Breast epithelium (tissue), 4 donors: ENCODE data around the gene CD164. TPM values are rescaled to one million over a fixed set of nuclear protein-coding genes. Genes with fewer than 3 reads are reported as not detected.

Experiments used
- DNase-seq, 2 donors: peaks; one replicate each; pipeline ENCODE4 v3.0.0-alpha.2; 2019; ENCODE audit warnings: low spot score in 2 of 2
- H3K27ac ChIP-seq, 2 donors: fragments of 200-600 bp; sonication (generic) in 1 of 2; one replicate each; pipeline ENCODE4 v1.5.1; 2016 to 2019; ENCODE audit warnings: mild to moderate bottlenecking in 1 of 2
- H3K27me3 ChIP-seq, 2 donors: fragments of 200-600 bp; sonication (generic) in 1 of 2; one replicate each; pipeline versions ENCODE4 v1.5.1 to v1.6.0; 2017 to 2019; ENCODE audit warnings: control low read depth in 1 of 2, mild to moderate bottlenecking in 1 of 2
- H3K36me3 ChIP-seq: fragments of 200-600 bp; one replicate; pipeline ENCODE4 v1.5.1; 2019
- H3K4me1 ChIP-seq, 2 donors: fragments of 200-600 bp; sonication (generic); one replicate each; pipeline ENCODE4 v1.5.1; 2016 to 2019; ENCODE audit warnings: control low read depth in 1 of 2
- H3K4me3 ChIP-seq, 3 donors: fragments of 200-600 bp; sonication (generic); 1 replicate in 2 of 3; 2 replicates in 1 of 3; pipeline ENCODE4 v1.5.1; 2016 to 2019; ENCODE audit warnings: mild to moderate bottlenecking in 3 of 3, moderate library complexity in 2 of 3
- H3K9me3 ChIP-seq, 2 donors: fragments of 200-600 bp; sonication (generic) in 1 of 2; one replicate each; pipeline ENCODE4 v1.5.1; 2016 to 2019; ENCODE audit warnings: control low read depth in 1 of 2
- POLR2A ChIP-seq: fragments of 450-650 bp; IDR thresholded peaks from one replicate; pipeline ENCODE4 v1.6.1; 2016; ENCODE audit warnings: antibody characterized with exemption, mild to moderate bottlenecking, moderate library complexity
- POLR2AphosphoS5 ChIP-seq, 3 donors: sonication (generic); formaldehyde crosslinking; IDR thresholded peaks; one replicate each; pipeline ENCODE4 v1.6.1; 2017; ENCODE audit warnings: antibody characterized with exemption in 3 of 3
- intact Hi-C: fragments of 100-400 bp; cut with DNase I; formaldehyde crosslinking; loops from one replicate; pipeline ENCODE4 v1.15.1; 2023; ENCODE audit warnings: low total_unique reads
- total RNA-seq, 3 donors: library from RNA; depleted of rRNA; stranded (reverse); fragments of >200 nt; gene quantifications; one replicate each; pipeline ENCODE4 v1.1.0, GENCODE V29; 2016
- TF ChIP-seq, protein P1 (sequence below), 3 donors: fragments of 450-650 bp; IDR thresholded peaks; one replicate each; pipeline ENCODE4 v1.5.1; 2016 to 2017; ENCODE audit warnings: antibody characterized with exemption in 3 of 3, mild to moderate bottlenecking in 3 of 3, moderate library complexity in 3 of 3

Gene CD164
- 100 to 1,000 TPM; 186 to 302 (median 238) TPM for total RNA-seq

DNA sequence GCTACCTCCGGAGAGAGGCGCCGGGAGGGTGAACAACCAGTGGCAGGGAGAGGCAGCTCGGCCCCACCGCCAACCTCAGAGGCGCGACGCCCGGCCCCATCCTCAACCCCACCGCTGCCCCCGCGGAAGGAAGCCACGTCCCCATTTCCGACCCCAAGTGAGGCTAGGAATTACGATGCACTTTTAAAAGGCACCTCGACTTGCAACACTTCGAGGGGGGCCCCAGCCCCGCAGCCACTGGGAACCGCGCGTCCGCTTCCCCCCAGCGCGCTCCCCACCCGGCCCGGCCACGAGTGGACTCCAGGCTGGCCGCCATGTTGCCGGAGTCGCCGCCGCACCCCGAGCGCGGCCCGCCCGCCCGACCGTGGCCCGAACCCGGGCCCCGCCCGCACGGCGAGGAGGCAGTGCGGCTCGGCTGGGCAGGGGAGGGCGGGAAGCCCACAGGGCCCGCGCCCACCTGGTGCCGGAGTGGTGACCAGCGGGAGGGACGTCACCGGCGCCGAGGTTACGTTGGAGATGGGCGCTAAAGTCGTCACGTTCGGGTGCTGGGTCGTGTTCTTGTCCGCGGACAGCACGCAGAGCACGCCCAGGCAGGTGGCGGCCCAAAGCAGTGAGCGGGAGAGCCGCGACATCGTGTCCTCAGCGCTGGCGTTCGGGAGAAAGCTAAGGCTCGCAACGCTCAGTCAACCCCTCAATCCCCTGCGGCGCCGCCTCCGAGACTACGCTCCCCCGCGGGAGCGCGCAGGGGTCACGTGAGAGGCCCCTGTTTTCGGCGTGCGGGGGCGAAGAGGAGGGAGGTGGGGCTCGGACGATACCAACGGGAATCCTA lies at the start of gene CD164:
CD164 (minus strand) TSS at position 721 of the 829 bp plus-strand sequence; CDS start at position 632, 89 bp downstream.
- H3K27ac ChIP-seq = peak within 1 kb of the TSS; percentile 97 to 99
- H3K36me3 ChIP-seq = no peaks in the 10 kb centered on the region
- H3K9me3 ChIP-seq = no peaks in the 10 kb centered on the region
- peak; percentile 95 for TF ChIP-seq POLR2A
- peak; percentile 95 to 98 (median 97) for TF ChIP-seq POLR2AphosphoS5 (IDR thresholded peaks at IDR 0.05)
- TF ChIP-seq, protein P1, sequence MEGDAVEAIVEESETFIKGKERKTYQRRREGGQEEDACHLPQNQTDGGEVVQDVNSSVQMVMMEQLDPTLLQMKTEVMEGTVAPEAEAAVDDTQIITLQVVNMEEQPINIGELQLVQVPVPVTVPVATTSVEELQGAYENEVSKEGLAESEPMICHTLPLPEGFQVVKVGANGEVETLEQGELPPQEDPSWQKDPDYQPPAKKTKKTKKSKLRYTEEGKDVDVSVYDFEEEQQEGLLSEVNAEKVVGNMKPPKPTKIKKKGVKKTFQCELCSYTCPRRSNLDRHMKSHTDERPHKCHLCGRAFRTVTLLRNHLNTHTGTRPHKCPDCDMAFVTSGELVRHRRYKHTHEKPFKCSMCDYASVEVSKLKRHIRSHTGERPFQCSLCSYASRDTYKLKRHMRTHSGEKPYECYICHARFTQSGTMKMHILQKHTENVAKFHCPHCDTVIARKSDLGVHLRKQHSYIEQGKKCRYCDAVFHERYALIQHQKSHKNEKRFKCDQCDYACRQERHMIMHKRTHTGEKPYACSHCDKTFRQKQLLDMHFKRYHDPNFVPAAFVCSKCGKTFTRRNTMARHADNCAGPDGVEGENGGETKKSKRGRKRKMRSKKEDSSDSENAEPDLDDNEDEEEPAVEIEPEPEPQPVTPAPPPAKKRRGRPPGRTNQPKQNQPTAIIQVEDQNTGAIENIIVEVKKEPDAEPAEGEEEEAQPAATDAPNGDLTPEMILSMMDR (IDR thresholded peaks at IDR 0.05) = peak in 1 of 3 donors; percentile 5
- peaks cover 0 to 15% of the 10 kb centered on the region in 2 donors for H3K4me1 ChIP-seq
- intact Hi-C loops = loop anchor here (10.0 kb wide), 1 partner anchor 197 kb away; no protein-coding TSS in a partner anchor
- DNase-seq = peak; percentile 89 to 94
- no peaks in the 10 kb centered on the region for H3K27me3 ChIP-seq
- H3K4me3 ChIP-seq = peak within 1 kb of the TSS; percentile 65 to 95 (median 95)

DNA sequence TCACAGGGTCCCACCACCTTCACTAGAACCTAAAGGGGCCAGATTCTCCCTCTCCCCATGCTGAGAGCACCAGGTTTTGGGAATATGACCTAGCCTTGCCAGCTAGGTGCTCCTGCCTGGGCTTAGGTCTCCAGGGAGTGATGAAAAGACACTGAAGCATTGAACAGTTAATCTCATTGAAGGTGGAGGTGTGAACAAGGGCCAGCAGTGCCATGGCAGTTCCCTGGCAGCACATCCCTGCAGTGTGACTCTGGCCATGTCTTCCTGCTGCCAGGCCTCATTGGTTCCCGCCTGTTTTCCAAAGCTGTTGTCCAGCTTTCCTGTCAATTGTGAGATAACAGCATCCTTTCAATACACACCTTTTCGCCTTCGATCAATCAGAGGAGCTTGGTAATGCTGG lies 47.2 kb upstream of the CD164 start:
- Histone ChIP-seq H3K9me3 (no peaks in the 10 kb centered on the region), H3K4me3 (no peak overlapping the region), H3K27me3 (no peaks in the 10 kb centered on the region), H3K36me3 (no peaks in the 10 kb centered on the region), H3K4me1 (no peaks in the 10 kb centered on the region), H3K27ac (peak overlapping the region in 1 of 2 donors; percentile 16)
- no peak for TF ChIP-seq POLR2AphosphoS5 (IDR thresholded peaks at IDR 0.05)
- no peak for TF ChIP-seq POLR2A
- TF ChIP-seq, protein P1 (IDR thresholded peaks at IDR 0.05) = no peak
- intact Hi-C loops = no loop called here
- DNase-seq = no peak

DNA sequence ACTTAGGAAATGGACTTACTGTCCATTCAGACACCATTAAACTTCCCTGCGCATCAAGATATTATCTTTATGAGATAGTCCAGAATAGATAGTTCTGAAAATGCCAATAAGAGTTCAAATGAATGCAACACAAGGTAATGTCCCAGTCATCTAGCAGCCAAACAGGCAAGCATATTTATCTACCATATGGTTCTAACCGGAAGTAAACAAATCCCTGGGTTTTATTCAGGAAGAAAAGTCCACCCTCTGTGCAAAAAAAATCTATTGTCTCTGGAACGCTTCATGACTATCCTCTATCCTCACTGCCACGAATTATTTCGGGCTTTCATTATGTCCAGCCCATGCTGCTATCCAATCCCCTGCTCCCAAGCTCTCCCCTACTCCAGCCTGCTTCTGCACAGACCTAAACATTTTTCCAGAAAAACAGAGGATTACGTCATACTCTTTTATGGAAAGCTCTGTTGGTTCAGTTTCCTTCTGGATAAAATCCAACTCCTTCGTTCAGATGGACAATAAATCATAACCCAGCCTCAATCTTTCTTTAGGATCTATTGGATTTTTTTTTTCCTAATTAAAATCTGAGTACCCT lies 46.7 kb upstream of the CD164 start:
- H3K27me3 ChIP-seq = no peaks in the 10 kb centered on the region
- H3K27ac ChIP-seq = no peak overlapping the region
- intact Hi-C loops = no loop called here
- no peaks in the 10 kb centered on the region for H3K4me1 ChIP-seq
- H3K36me3 ChIP-seq = no peaks in the 10 kb centered on the region
- H3K4me3 ChIP-seq = peak overlapping the region in 1 of 3 donors; percentile 26
- no peak for TF ChIP-seq POLR2A
- no peak for TF ChIP-seq POLR2AphosphoS5 (IDR thresholded peaks at IDR 0.05)
- TF ChIP-seq, protein P1 (IDR thresholded peaks at IDR 0.05) = no peak
- H3K9me3 ChIP-seq = no peaks in the 10 kb centered on the region
- no peak for DNase-seq

DNA sequence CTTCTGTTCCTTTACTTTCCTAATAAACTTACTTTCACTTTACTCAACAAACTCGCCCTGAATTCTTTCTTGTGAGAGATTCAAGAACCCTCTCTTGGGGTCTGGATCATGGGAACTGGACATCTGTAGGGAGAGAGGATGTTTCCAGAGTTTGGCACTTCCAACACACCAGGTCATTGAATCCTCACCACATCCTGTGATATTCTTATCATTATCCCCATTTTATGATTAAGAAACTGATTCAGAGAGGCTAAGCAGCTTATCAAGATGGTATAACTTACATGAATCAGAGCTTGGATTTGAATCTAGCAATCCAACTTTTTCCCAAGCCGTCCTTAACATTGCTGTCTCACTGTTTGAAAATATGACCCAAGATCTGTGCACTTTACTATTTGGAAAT lies 42.7 kb upstream of the CD164 start:
- intact Hi-C loops = no loop called here
- no peak overlapping the region for H3K27ac ChIP-seq
- H3K9me3 ChIP-seq = no peaks in the 10 kb centered on the region
- no peak for DNase-seq
- no peak overlapping the region for H3K4me3 ChIP-seq
- H3K27me3 ChIP-seq = no peaks in the 10 kb centered on the region
- TF ChIP-seq, protein P1 (IDR thresholded peaks at IDR 0.05) = no peak
- TF ChIP-seq POLR2A (no peak), POLR2AphosphoS5 (IDR thresholded peaks at IDR 0.05) (no peak)
- H3K36me3 ChIP-seq = no peaks in the 10 kb centered on the region
- H3K4me1 ChIP-seq = no peaks in the 10 kb centered on the region

DNA sequence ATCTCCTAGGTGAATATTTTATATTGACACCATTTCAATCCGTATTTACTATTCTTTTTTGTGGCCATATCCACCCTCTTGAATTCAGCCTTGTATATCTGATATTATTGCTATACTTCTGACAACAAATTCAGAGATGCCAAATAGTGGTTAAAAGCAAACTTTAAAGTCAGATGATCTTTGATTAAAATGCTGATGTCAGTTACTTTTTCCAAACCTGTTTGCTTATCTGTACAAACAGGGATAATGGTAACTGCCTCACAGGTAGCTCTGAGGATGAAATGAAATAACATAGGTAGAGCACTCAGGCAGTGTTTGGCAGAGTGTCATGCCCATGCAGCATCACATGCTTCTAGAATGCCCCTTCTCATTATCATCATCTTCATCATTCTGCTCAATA lies 38.9 kb upstream of the CD164 start:
- TF ChIP-seq POLR2A (no peak), POLR2AphosphoS5 (IDR thresholded peaks at IDR 0.05) (no peak)
- TF ChIP-seq, protein P1 (IDR thresholded peaks at IDR 0.05) = no peak
- intact Hi-C loops = no loop called here
- no peak overlapping the region for H3K27ac ChIP-seq
- no peaks in the 10 kb centered on the region for H3K4me1 ChIP-seq
- no peaks in the 10 kb centered on the region for H3K36me3 ChIP-seq
- DNase-seq = no peak
- H3K27me3 ChIP-seq = no peaks in the 10 kb centered on the region
- no peaks in the 10 kb centered on the region for H3K9me3 ChIP-seq
- H3K4me3 ChIP-seq = no peak overlapping the region
